Suppressor macrophage (primary cell): ENCODE measurements around the gene PMPCA.

Experiments
- DNase-seq, 4 experiments: peaks; one replicate each; pipeline ENCODE4 v3.0.0-alpha.2; 2020 to 2022
- total RNA-seq, 17 experiments: gene quantifications; one replicate each; lab custom pipeline; 2026; ENCODE audit warnings: mixed read lengths in 6 of 17, inconsistent platforms in 3 of 17; lab: John Stamatoyannopoulos, UW

PMPCA gene
- total RNA-seq = 16.7 to 74.0 (median 46.6) reads per million in 17 experiments

GRCh38 chr9:136410500-136411287 lies at the start of gene PMPCA, which contains the start of gene ENTR1:
PMPCA (plus strand) TSS chr9:136410658; CDS start chr9:136410669, 11 bp downstream.
ENTR1 (minus strand) TSS chr9:136410614; CDS start chr9:136410397, 217 bp downstream.
- DNase-seq = peak; percentile 97 to 98 (median 98)

DNA sequence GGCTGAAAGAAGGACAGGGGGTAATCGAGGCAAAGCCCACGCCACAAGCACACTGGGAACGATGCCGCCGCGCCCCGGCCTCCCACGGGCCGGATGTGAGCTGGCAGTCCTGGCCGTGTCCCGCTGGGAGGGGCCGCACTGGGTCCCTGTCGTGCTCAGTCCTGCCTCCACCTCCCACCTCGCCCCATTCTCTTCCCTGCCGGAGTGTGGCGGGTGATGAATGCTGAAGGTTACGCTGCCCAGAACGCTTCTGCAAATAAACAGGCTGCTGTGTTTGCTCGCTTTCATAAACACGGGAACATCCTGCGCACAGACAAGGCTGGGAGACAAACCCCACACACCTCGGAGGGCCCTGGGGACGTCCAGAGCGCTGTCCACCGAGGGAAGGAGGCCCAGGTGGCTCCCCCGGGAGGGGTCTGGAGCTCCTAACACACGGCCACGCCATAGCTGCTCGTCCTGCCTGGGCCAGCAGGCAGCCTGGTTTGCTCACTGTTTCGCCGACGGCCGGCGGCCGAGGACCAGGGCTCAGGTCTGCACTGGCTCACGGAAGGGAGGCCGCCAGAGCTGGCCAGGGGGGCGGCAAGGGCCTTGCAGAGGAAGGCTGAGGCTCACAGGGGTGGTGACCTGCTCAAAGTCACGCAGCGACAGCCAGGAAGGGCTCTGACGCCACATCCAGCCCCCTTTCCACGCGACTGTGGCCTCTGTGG lies 49.3 kb upstream of the PMPCA start:
- no peak for DNase-seq

DNA sequence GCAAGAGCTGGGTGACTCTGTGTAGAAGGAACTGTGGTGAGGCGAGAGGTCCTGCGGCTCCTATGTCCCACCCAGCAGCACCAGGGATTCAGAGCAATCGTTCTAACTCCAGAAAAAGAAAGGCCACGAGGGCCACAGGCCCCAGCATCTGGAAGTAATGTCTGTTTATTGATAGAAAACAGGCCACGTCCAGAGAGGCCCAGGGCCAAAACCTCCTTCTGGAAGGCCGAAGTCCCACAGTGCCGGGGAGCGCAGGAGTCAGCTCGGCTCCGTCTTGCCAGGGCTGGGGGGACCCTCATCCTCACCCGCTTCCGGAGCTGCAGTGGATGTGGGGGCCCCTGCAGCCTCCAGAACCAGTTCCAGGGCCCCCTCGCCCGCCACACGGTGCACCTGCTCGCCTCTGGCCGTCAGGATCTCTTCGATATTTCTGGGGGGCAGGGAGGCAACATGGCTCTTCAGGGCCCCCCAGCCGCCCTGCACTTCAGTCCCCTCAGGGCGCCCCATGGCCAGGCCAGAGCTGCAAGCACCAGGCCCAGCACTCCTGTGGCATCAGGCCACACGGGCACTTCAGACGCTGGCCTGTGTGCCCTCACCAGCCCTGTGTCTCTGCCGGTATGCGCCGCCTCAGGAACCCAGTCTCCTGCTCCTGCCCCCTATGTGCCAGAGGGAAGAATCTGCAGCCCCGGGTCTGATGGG lies 48.6 kb upstream of the PMPCA start:
- DNase-seq = no peak

DNA sequence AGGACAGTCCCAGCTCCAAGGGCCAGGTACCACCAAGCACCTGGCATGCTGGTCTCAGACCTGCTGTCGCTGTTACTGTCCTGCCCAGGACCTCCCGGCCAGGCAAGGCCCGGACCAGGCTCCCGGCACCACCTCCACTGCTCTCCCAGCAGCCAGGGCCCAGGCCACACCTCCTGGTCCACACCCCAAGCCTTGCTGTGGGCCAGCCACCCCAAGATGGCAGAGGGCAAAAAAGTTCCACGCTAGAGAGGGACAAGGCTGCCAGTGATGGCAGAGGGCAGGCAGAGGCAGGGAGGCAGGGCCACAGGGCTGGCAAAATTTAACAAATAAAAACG lies 48.0 kb upstream of the PMPCA start:
- no peak for DNase-seq

DNA sequence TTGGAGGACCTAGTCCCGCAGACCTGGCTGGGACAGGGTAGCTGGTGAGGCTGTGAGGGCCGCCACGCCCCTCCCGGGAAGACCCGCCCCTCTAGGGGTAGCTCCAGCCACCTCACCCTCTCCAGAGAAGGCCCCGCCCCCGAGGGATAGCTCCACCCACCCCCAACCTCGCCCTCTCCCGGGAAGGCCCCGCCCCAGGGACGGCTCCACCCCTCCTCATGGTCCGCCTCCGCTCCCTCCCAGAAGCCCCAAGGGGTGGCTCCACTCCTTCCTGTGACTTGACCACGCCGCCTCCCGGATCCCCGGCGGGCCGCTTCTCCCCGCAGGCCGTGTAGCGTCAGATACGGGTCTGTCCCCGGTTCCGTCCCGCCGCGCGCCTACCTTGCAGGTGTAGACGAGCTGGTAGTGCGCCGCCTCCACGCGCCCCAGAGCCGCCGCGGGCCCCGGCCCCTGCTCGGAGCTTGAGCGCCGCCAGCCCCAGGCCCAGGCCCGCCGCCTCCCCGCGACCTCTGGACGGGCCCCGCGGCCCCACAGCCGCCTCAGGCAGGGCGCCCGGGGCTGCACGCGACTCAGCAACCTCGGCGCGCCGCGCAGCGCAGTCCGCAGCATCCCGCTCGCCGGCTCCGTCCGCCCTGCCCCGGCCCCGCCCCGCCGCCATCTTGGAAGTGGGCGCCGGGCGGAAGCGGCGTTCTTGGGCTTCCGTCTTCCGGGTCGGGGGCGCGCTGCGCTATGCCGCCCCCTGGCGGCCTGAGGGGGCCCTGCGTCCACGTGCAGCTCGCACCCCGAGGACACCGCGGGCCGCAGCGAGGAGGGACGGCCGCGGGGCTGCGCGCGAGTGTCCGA lies 47.1 kb upstream of the PMPCA start, which contains the start of gene DNLZ:
DNLZ (minus strand) TSS at position 639 of the 843 bp plus-strand sequence; CDS start at position 609, 30 bp downstream.
- peak; percentile 96 to 99 (median 98) for DNase-seq

DNA sequence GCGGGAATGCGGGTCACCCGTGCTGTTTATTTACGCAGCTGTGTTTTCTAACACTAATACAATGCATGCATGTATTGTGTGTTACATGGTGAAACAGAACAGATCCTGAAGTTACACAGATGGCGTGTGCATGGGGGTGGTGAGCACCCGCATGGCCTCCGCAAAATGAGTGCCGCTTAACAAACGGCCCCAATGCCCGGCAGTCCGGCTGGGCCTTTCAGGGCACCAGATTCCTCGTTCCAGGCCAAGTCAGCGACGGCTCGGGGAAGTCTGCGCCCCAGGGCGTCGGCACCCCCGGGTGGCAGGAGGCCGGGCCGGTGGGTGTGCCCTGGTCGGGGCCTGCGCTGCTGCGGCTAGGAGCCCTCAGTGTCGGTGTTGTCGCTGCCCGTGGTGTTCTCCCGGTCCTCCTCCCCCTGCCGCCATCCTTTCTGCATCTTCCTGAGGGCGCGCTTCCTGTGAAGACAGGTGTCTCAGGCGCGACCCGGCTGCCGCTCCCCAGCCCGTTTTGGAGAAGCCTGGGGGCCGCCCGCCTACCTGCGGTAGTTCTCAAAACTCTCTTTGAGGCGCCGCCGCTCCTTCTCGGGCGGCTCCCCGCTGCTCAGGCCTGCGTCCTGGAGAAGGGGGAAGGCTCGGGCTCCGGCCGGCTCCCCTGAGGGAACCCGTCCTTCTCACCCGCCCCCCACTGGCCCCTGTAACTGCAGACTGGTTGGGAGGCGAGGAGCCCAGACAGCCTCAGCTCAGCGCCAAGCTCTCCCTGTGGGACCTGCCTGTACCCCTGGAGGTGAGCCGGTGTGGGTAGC lies 46.3 kb upstream of the PMPCA start:
- DNase-seq = no peak

- DNase-seq = peak in 3 of 4 experiments; percentile 12 to 53 (median 43)
Observed at GRCh38 chr9:136364942-136365774, 45.3 kb upstream of the PMPCA start.

DNA sequence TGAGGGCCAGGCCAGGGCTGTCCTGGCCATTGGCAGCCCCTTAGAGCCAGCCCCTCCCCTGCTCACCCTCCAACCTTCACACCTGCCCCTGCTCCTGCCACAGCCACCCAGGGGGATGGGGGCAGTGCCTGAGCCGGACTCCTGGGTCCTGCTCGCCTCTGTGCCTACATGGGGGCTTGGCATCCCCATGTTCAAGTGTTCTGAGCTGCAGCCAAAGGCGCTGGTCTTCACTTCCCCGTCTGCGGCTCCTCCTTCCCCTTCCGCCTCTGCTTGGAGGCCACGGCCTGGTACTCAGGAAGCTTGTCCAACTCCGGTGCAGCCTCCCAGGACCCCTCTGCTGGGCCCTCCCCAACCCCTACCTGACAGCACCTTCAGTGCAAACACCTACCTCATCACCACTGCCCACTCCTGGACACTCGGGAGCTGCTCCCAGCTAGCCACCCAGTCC lies 44.7 kb upstream of the PMPCA start:
- DNase-seq = peak; percentile 66 to 83 (median 78)

DNA sequence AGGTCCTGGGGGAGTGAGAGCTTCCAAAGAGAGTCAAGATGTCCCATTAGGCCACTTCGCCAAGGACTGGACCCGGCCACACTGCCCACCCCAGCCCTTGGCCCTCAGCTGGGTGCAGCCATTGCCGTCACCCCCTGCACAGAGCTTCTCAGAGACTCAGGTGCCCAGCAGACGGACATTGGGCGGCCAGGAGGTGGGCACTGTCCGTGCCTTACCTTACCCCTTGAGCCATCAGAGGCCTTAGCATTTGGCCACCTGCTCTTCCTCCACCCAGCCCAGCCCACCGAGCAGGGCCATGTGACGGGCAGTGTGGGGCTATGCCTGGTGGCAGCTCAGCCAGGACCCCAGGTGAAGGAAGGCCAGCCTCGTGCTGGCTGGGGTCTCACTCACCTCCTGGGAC lies 43.6 kb upstream of the PMPCA start:
- DNase-seq = no peak

DNA sequence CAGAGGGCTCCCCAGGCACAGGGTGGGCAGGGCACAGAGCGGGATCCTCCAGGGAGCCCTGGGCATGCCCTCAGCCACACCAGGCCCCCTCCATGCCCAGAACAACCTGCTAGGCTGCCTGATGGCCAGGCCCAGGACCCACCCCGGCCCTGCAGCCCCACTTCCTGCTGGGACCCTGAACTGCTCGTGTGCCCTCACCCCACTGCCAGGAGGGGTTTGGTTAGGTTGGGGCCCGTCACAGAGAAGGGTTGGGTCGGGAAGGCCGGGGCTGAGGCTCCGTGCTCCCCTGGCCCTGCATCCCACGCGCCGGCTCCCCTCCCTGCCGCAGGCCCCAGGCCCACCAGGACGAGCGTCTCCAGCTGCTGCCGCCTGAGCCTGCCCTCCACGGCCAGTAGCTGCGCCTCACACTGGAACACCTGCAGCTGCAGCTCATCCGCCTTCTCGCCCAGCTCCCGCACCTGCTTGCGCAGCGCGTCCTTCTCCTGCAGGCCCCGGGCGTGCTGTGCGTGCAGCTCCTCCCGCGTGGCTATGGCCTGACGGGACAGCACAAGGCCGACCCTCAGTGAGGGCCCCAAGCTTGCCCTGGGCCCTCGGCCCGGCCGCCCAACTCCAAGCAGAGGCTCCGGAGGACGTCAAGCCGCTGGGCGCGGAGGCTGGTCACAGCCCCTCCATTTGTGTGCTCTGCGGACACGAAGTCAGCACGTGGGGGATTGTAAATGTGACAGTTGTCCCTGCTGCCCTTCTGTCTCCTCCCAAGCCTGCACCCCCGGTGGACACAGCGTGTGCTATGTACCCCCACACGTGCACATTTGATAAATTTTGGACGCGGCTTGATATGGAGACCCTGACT lies 42.9 kb upstream of the PMPCA start:
- no peak for DNase-seq

- DNase-seq = no peak
Observed at GRCh38 chr9:136368190-136368589, 42.3 kb upstream of the PMPCA start.

GRCh38 chr9:136370037-136370436 lies 40.4 kb upstream of the PMPCA start:
- DNase-seq = no peak

GRCh38 chr9:136370687-136371532 lies 39.5 kb upstream of the PMPCA start:
- DNase-seq = no peak

GRCh38 chr9:136371533-136371880 lies 39.0 kb upstream of the PMPCA start:
- DNase-seq = no peak

DNA sequence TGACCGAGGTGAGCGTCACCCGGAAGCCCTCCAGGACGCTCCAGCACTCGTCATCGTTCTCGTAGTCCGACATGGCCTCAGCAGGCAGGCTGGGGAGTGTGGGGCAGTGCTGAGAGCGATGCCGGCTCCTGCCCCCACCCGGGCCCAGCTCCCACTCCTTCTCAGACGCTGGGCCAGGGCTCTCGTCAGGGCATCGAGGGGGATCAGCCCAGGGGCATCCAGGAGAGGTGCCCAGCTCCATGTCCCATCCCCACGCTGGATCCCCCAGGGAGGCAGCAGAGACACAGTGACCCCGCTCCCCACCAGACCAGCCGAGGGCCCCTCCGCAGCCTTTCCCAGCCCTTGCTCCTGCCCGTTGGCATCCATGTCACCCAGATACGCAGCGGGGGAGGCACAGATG lies 38.5 kb upstream of the PMPCA start:
- no peak for DNase-seq

DNA sequence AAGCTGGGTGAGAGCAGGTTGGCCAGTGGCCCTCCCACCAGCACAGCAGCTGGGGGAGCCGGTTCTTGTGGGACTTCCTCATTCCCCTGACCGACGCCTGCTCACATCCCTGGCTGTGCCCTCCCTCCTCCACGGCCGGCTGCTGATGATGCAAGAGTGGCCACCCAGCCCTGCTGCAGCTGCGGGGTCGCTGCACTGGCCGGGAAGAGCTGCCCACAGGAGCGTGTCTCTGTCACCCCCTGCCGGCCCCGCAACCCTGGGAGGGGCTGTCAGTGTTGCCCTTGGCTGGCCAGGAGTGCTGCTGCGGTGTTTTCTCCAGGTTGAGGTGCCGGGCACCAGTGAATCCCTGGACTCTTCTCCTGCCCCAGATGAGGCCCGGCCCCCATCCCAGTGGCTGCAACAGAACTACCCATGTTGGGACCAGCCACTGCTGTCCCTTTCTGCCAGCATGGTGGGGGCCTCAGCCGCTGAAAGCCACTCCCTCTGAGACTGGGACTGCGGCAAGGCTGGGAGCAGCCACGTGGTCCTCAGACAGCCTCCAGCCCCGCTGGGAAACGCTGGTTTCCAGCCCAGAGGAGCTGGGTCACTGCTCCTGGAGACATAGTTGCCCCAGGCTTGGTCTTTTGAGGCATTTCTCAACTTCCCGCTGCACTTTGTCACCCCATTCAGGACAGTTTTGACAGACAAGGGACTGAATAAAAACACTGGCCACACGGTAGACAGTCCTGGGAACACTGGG lies 37.7 kb upstream of the PMPCA start:
- DNase-seq = peak; percentile 88 to 94 (median 92)
